Suprapubic skin (tissue), 4 donors: ENCODE results near the gene VPS35L. TPM values are rescaled to one million over a fixed set of nuclear protein-coding genes. Genes with fewer than 3 reads are reported as not detected.

Experiments
- DNase-seq, 2 donors: peaks; one replicate each; pipeline ENCODE4 v3.0.0-alpha.2; 2019; ENCODE audit warnings: low spot score in 2 of 2
- H3K27ac ChIP-seq: fragments of 200-600 bp; sonication (generic); one replicate; pipeline ENCODE4 v1.5.1; 2019
- H3K27me3 ChIP-seq: fragments of 200-600 bp; sonication (generic); one replicate; pipeline ENCODE4 v1.5.1; 2019
- H3K36me3 ChIP-seq: fragments of 200-600 bp; sonication (generic); one replicate; pipeline ENCODE4 v1.5.1; 2019
- H3K4me1 ChIP-seq: fragments of 200-600 bp; sonication (generic); one replicate; pipeline ENCODE4 v1.5.1; 2019
- H3K4me3 ChIP-seq: fragments of 200-600 bp; sonication (generic); one replicate; pipeline ENCODE4 v1.5.1; 2019; ENCODE audit warnings: mild to moderate bottlenecking
- H3K9me3 ChIP-seq: fragments of 200-600 bp; sonication (generic); one replicate; pipeline ENCODE4 v1.5.1; 2019
- EP300 ChIP-seq: sonication (generic); formaldehyde crosslinking; IDR thresholded peaks from one replicate; pipeline ENCODE4 v1.6.1; 2017; ENCODE audit warnings: antibody characterized with exemption
- POLR2A ChIP-seq, 2 donors: fragments of 450-650 bp; IDR thresholded peaks; one replicate each; pipeline ENCODE4 v1.6.1; 2017; ENCODE audit warnings: antibody characterized with exemption in 2 of 2, mild to moderate bottlenecking in 2 of 2, moderate library complexity in 2 of 2
- POLR2AphosphoS5 ChIP-seq, 3 donors: sonication (generic); formaldehyde crosslinking; IDR thresholded peaks; one replicate each; pipeline ENCODE4 v1.6.1; 2017; ENCODE audit warnings: antibody characterized with exemption in 3 of 3
- WGBS: methylation state at CpG from one replicate; pipeline ENCODE4 v1.1.5; 2018; 5-methylcytosine and 5-hydroxymethylcytosine counted together
- total RNA-seq, 4 donors: library from RNA; depleted of rRNA; stranded (reverse); fragments of >200 nt; gene quantifications; one replicate each; pipeline ENCODE4 v1.1.0, GENCODE V29; 2016
- TF ChIP-seq, protein P1 (sequence below), 2 donors: fragments of 200-600 bp in 1 of 2; fragments of 450-650 bp in 1 of 2; sonication (generic) in 1 of 2; IDR thresholded peaks; one replicate each; pipeline ENCODE4 v1.5.1; 2016 to 2019; ENCODE audit warnings: antibody characterized with exemption in 2 of 2, mild to moderate bottlenecking in 1 of 2, moderate library complexity in 1 of 2

Gene VPS35L
- total RNA-seq, 4 donors from 2014 or later = 16.3 to 30.4 (median 20.7) TPM

- H3K27me3 ChIP-seq = no peaks in the 10 kb centered on the region
- H3K4me1 ChIP-seq = peaks cover 15% of the 10 kb centered on the region
- H3K27ac ChIP-seq = no peak overlapping the region
- no peak overlapping the region for H3K4me3 ChIP-seq
- WGBS = 89% methylated on average over 11 of the region's 11 CpGs
- H3K36me3 ChIP-seq = no peaks in the 10 kb centered on the region
- TF ChIP-seq, protein P1, sequence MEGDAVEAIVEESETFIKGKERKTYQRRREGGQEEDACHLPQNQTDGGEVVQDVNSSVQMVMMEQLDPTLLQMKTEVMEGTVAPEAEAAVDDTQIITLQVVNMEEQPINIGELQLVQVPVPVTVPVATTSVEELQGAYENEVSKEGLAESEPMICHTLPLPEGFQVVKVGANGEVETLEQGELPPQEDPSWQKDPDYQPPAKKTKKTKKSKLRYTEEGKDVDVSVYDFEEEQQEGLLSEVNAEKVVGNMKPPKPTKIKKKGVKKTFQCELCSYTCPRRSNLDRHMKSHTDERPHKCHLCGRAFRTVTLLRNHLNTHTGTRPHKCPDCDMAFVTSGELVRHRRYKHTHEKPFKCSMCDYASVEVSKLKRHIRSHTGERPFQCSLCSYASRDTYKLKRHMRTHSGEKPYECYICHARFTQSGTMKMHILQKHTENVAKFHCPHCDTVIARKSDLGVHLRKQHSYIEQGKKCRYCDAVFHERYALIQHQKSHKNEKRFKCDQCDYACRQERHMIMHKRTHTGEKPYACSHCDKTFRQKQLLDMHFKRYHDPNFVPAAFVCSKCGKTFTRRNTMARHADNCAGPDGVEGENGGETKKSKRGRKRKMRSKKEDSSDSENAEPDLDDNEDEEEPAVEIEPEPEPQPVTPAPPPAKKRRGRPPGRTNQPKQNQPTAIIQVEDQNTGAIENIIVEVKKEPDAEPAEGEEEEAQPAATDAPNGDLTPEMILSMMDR (IDR thresholded peaks at IDR 0.05) = no peak
- TF ChIP-seq POLR2A (IDR thresholded peaks at IDR 0.05) = no peak
- no peak for TF ChIP-seq POLR2AphosphoS5 (IDR thresholded peaks at IDR 0.05)
- TF ChIP-seq EP300 = no peak
- no peak for DNase-seq
- H3K9me3 ChIP-seq = no peaks in the 10 kb centered on the region
These were observed 166.9 kb downstream of the VPS35L start for GRCh38 chr16:19722269-19722952.

DNA sequence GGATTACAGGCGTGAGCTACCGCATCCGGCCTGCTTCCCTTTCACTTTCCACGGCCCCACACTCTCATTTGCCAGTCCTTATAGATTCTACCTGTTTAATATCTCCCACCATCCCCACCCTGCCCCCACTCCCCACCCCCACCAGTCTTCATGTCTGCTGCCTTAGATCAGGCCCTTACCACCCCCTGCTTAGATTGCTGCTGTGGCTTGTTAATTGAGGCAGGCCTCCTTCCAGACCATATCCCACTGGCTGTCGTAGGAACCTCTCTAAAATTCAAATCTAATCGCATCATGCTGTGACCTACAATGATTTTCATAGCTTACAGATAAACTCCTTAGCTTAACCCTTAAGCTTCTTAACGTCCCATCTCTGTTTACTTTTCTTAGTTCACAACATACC is 167.5 kb downstream of the VPS35L start:
- Histone ChIP-seq H3K4me1 (peaks cover 12% of the 10 kb centered on the region), H3K4me3 (no peak overlapping the region), H3K36me3 (no peaks in the 10 kb centered on the region), H3K27ac (no peak overlapping the region), H3K9me3 (no peaks in the 10 kb centered on the region), H3K27me3 (no peaks in the 10 kb centered on the region)
- DNase-seq = no peak
- TF ChIP-seq POLR2AphosphoS5 (IDR thresholded peaks at IDR 0.05) = no peak
- TF ChIP-seq POLR2A (IDR thresholded peaks at IDR 0.05) = no peak
- no peak for TF ChIP-seq EP300
- TF ChIP-seq, protein P1 (IDR thresholded peaks at IDR 0.05) = no peak
- 88% methylated on average over 7 of the region's 7 CpGs for WGBS

DNA sequence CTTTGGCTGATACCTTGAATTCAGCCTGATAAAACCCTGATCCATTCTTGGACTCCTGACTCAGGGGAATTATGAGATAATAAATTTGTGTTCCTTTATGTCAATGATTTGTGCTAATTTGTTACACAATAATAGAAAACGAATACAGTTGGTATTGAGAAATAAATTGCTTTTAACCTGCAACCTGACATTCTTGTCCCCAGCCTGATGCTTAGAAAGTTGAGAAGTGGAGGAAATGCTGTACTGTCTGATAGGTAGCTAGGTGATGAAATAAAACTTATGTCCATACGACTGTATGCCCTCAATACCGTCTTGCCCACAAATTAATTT is 173.1 kb downstream of the VPS35L start:
- TF ChIP-seq POLR2AphosphoS5 (IDR thresholded peaks at IDR 0.05) (no peak), EP300 (no peak), POLR2A (IDR thresholded peaks at IDR 0.05) (no peak)
- TF ChIP-seq, protein P1 (IDR thresholded peaks at IDR 0.05) = no peak
- Histone ChIP-seq H3K36me3 (peaks cover 8% of the 10 kb centered on the region), H3K9me3 (no peaks in the 10 kb centered on the region), H3K4me3 (no peak overlapping the region), H3K27me3 (no peaks in the 10 kb centered on the region), H3K4me1 (no peaks in the 10 kb centered on the region), H3K27ac (no peak overlapping the region)
- 89% methylated on average over 3 of the region's 3 CpGs for WGBS
- no peak for DNase-seq

GRCh38 chr16:19733551-19733950 is 178.0 kb downstream of the VPS35L start:
- Histone ChIP-seq H3K27me3 (no peaks in the 10 kb centered on the region), H3K4me1 (no peaks in the 10 kb centered on the region), H3K27ac (no peak overlapping the region), H3K9me3 (no peaks in the 10 kb centered on the region), H3K4me3 (no peak overlapping the region), H3K36me3 (peaks cover 27% of the 10 kb centered on the region)
- no peak for DNase-seq
- WGBS = 85% methylated on average over 6 of the region's 6 CpGs
- TF ChIP-seq, protein P1 (IDR thresholded peaks at IDR 0.05) = no peak
- no peak for TF ChIP-seq EP300
- no peak for TF ChIP-seq POLR2A (IDR thresholded peaks at IDR 0.05)
- no peak for TF ChIP-seq POLR2AphosphoS5 (IDR thresholded peaks at IDR 0.05)

- Histone ChIP-seq H3K4me3 (no peak overlapping the region), H3K27me3 (no peaks in the 10 kb centered on the region), H3K4me1 (no peaks in the 10 kb centered on the region), H3K27ac (no peak overlapping the region), H3K9me3 (no peaks in the 10 kb centered on the region), H3K36me3 (peaks cover 29% of the 10 kb centered on the region)
- TF ChIP-seq, protein P1 (IDR thresholded peaks at IDR 0.05) = no peak
- TF ChIP-seq POLR2A (IDR thresholded peaks at IDR 0.05) = no peak
- no peak for TF ChIP-seq EP300
- no peak for TF ChIP-seq POLR2AphosphoS5 (IDR thresholded peaks at IDR 0.05)
- no peak for DNase-seq
- 87% methylated on average over 9 of the region's 9 CpGs for WGBS
These were observed 179.8 kb downstream of the VPS35L start for GRCh38 chr16:19735074-19735867.
